ENCODE data around the gene ATP6V1B1. TPM values are rescaled to one million over a fixed set of nuclear protein-coding genes. Genes with fewer than 3 reads are reported as not detected.

ATP6V1B1 gene
- total and polyA plus RNA-seq, 2 of the 4 experiments (the other 2 are of a cell fraction): 1.3 TPM; not detected in 1

- intact Hi-C loops (cut with micrococcal nuclease): no loop called here
- no peak overlapping the region for H3K4me3 ChIP-seq (ENCODE audit: insufficient read depth, low read depth, low read length)
- no peak overlapping the region for H4K91ac ChIP-seq (ENCODE audit: insufficient read depth, low read depth, low read length)
- no peak overlapping the region for H2BK120ac ChIP-seq (ENCODE audit: low read depth, low read length)
- no peak overlapping the region for H3K14ac ChIP-seq (replicated peaks; ENCODE audit: low read depth, low read length)
- 0 out of 2 replicates have a peak, but pooled peaks cover 4% of the 10 kb centered on the region for H3K9me1 ChIP-seq (ENCODE audit: insufficient read depth, low read length)
- ATAC-seq (ENCODE audit: low read depth): no peak
- H3K56ac ChIP-seq (ENCODE audit: extremely low read depth, insufficient read depth, low read length): no peak overlapping the region
- H4K5ac ChIP-seq (ENCODE audit: low read depth, low read length): no peak overlapping the region
- no peak overlapping the region for H3K27ac ChIP-seq (ENCODE audit: insufficient read depth, low read length)
- H2AK5ac ChIP-seq (ENCODE audit: low read depth, low read length): no peak overlapping the region
- H3K23ac ChIP-seq (ENCODE audit: low read depth, low read length): no peak overlapping the region
- in situ Hi-C loops (cut with MboI; ENCODE audit: low sequenced_read_pairs): loop anchor here (10.0 kb wide), 1 partner anchor 687 kb away; the partner anchor contains the start of gene SNRPG
- peaks cover 12% of the 10 kb centered on the region for H3K36me3 ChIP-seq (ENCODE audit: control insufficient read depth, insufficient read depth, low read length)
- DNase-seq: no peak
- no peaks in the 10 kb centered on the region for H3K9me3 ChIP-seq (ENCODE audit: control insufficient read depth, insufficient read depth, low read length)
- no peak overlapping the region for H2BK15ac ChIP-seq (ENCODE audit: low read depth, low read length)
- no peak overlapping the region for H2BK20ac ChIP-seq (ENCODE audit: low read depth, low read length)
- H3K18ac ChIP-seq (ENCODE audit: low read depth, low read length): no peak overlapping the region
- no peak overlapping the region for H3K9ac ChIP-seq (ENCODE audit: low read depth, low read length)
- dilution Hi-C loops (cut with HindIII; ENCODE audit: low sequenced_read_pairs, unreplicated experiment): no loop called here
- H3K27me3 ChIP-seq (ENCODE audit: control insufficient read depth, insufficient read depth, low read length): no peaks in the 10 kb centered on the region
- CTCF ChIA-PET: no interaction called here
- H3K4ac ChIP-seq (ENCODE audit: low read depth, low read length): no peak overlapping the region
- no peak overlapping the region for H2AFZ ChIP-seq (replicated peaks; ENCODE audit: low read length, poor library complexity)
- H3K4me2 ChIP-seq (ENCODE audit: low read depth, low read length): no peak overlapping the region
- H4K8ac ChIP-seq (ENCODE audit: low read depth in 2 of 2, low read length in 2 of 2): no peak overlapping the region
- H2BK5ac ChIP-seq (ENCODE audit: low read depth, low read length, poor library complexity, severe bottlenecking): no peak overlapping the region
- POLR2A ChIA-PET (ENCODE audit: unreplicated experiment): no interaction called here
- no peak for TF ChIP-seq MAZ (IDR thresholded peaks at IDR 0.05; ENCODE audit: borderline replicate concordance, low read depth, low read length)
- WGBS, 2 experiments (ENCODE audit: extremely low coverage in 2 of 2, insufficient read length in 1 of 2): 87% methylated on average over 3 of the region's 14 CpGs; no CpG with 5 or more reads in 1 of the 2 experiments
- H3K4me1 ChIP-seq (ENCODE audit: control insufficient read depth, insufficient read depth, low read length): peaks cover 2% of the 10 kb centered on the region; the same call in 1 of the 2 replicates
- H4K20me1 ChIP-seq (ENCODE audit: insufficient read depth, low read length): peaks cover 5% of the 10 kb centered on the region; the same call in 1 of the 2 replicates
- no peaks in the 10 kb centered on the region; a peak in 1 of 4 replicates for H3K79me1 ChIP-seq (ENCODE audit: low read depth in 1 of 2, low read length in 2 of 2)
- no TSS peak for BruUV-seq (replicated peaks)
- no peak overlapping the region for H2AK9ac ChIP-seq (replicated peaks; ENCODE audit: low read depth, low read length, poor library complexity)
These were observed 46.4 kb downstream of the ATP6V1B1 start for GRCh38 chr2:70981866-70982810.

Data from IMR-90 (cell line).